SU-DHL-6 (cell line): ENCODE measurements around the gene PDPR.
"Not testable (repeated sequence)": the region's sequence is repeated elsewhere in the genome, so short reads cannot be mapped to it uniquely, and the experiment has no call there.

Experiments
- EZH2phosphoT487 ChIP-seq: fragments of 200-600 bp; sonication (generic), shearing (Covaris generic); conservative IDR thresholded peaks from 2 replicates; pipeline ENCODE4 v1.6.1; 2018; ENCODE audit warnings: mild to moderate bottlenecking, antibody characterized with exemption, low read length, moderate library complexity, mixed read lengths
- TF ChIP-seq, protein P1 (sequence below): fragments of 200-600 bp; sonication (generic); IDR thresholded peaks from one replicate; pipeline ENCODE4 v1.5.1; 2017; ENCODE audit warnings: antibody characterized with exemption, mild to moderate bottlenecking, low read length, moderate library complexity; ENCODE audit not compliant: insufficient read depth, poor library complexity, severe bottlenecking

DNA sequence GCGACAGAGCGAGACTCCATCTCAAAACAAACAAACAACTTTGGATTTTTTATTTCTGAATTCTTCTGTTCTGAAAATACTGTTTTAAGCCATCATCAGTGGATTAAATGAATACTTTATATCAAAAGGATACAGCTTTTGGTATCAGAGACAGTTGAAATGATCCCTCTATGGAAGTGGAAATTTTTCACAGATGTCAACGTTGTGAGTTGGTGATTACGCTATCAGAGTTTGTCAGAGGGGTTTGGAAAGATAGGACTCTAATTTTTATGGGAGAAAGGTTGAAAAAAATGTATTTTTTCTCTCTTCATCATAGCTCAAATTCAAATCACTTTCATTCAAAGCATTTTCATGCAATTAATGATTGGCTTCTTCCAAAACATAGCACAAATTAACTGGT is 30.2 kb upstream of the PDPR start:
- not testable (repeated sequence) for TF ChIP-seq EZH2phosphoT487
- TF ChIP-seq, protein P1, sequence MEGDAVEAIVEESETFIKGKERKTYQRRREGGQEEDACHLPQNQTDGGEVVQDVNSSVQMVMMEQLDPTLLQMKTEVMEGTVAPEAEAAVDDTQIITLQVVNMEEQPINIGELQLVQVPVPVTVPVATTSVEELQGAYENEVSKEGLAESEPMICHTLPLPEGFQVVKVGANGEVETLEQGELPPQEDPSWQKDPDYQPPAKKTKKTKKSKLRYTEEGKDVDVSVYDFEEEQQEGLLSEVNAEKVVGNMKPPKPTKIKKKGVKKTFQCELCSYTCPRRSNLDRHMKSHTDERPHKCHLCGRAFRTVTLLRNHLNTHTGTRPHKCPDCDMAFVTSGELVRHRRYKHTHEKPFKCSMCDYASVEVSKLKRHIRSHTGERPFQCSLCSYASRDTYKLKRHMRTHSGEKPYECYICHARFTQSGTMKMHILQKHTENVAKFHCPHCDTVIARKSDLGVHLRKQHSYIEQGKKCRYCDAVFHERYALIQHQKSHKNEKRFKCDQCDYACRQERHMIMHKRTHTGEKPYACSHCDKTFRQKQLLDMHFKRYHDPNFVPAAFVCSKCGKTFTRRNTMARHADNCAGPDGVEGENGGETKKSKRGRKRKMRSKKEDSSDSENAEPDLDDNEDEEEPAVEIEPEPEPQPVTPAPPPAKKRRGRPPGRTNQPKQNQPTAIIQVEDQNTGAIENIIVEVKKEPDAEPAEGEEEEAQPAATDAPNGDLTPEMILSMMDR = not testable (repeated sequence)
